ENCODE measurements around the gene GABRE.
"Not testable (repeated sequence)": the region's sequence is repeated elsewhere in the genome, so short reads cannot be mapped to it uniquely, and the experiment has no call there.

Gene GABRE

DNA sequence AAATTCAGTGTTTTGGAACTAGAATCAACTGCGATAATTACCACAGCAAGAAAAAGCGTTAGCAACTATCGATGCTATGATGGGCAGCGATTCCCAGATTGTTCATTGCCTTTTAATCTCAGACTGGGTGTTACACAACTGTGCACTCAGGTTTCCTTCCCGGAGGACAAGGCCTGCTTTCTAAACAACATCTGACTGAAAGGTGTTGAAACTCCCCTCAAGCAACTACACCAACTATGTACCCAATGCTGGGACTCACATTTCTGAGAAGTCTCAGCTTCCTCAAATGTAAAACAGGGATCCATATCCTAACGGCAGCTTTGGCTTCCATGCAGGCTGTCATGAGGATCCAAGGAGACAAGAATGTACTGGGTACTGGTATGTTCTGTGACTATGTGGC lies 8.2 kb downstream of the GABRE start:
- DNase-seq (ENCODE audit: low read depth): no peak

DNA sequence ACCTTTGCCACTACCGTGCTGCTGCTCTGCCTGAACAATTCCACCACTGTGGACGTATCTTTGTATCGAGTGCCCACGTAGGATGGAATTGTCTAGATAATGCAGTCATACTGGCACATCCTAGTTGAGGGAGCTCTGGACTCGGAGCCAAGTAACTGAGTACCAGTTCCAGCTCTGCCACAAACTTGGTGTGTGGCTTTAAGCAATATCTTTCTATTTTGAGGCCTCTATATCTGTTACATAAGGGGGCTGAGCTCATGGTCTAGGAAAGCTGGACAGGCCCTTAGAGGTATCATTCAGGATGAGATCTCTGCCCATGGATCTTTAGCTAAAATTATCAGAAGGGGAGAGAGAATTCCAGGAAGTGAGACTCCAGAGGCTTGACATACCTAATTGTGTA lies 12.4 kb downstream of the GABRE start:
- DNase-seq (ENCODE audit: low read depth): no peak

DNA sequence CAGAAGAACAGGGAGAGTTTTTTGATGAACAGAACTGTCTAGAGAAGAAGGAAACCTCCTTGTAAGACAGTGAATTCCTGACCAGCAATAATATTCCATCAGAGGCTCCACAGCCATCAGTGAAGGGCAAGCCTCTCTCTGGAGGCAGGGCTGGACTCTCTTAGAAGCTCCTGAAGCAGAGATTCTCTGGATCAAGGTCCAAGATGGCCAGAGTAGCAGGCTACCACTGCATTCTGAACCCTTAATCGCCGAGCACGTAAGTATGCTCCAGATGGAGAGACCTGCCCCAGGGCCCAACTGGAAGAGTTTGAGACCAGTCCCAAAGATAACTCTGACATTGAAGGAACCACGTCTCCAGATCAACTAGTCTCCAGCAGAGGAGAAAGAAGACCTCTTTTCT lies 16.4 kb downstream of the GABRE start:
- DNase-seq (ENCODE audit: low read depth): no peak

DNA sequence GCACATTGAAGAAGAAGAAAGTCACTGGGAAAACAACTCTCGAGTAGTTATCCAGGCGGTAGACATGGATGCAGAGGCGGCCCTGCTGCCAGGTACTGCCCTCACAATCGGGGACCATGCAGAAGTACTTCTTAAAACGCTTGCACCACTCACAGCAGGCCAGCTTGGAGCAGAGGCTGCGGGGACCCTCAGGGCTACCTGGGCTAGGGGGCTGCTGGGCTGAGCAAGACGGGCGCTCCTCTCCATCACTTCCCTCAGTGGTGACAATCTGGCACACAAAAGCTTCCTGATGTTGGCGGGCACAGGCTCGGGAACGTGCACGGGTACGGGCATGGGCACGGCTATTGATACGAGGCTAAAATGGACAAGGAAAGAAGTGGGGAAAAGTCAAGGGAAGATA lies 19.7 kb downstream of the GABRE start:
- DNase-seq (ENCODE audit: low read depth): no peak

DNA sequence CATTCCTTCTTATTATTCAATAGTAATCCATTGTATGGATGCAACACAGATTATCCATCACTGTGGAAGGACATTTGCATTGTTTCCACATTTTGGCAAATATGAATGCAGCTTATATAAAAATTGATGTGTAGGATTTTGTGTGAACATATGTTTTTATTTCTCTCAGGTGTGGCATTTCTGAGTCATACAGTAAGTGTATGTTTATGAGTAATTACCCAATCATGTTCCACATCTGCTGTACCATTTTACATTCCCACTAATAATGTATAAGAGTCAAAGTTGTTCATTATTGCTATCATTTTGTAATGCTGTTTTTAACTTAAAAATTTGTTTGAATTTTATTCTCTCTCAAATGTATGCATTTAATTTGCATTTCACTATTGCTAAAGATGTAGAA lies 36.3 kb downstream of the GABRE start:
- DNase-seq (ENCODE audit: low read depth): no peak

DNA sequence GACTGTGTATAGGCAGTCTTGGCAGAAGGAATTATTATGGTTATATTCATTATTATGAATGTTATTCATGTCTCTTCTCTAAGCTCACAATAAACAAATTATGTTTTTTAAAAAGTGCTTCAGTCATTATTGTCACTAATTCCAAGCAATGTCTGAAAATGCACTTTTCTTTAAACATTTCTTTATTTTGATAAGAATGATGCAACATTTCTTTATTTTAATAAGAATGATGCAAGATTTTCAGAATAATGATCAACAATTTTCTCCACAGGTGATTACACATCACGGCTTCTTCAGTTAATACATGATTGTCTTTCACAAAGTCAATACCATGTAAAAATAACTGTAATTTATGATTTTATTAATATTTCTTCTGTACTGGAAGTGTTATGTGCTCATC lies 39.1 kb downstream of the GABRE start:
- no peak for DNase-seq (ENCODE audit: low read depth)

DNA sequence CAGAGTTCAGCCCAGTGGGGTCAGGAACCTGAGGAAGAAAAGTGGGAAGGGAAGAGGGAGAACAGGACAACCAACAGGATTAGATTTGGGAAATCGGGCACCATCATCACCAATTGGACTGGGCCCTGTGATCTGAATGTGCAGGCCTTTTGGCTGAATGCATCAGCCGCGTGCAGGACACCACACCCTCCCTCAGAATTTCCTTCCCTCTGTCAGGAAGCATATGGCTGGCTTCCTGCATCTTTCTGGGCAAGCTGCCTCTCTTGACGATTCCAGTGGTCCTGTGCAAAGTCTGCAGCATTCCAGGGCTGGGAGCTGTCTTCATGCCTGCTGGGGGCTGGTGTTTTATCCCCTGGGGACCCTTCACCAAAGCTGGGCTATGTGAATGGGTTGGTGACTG lies 45.4 kb downstream of the GABRE start:
- DNase-seq (ENCODE audit: low read depth): no peak

DNA sequence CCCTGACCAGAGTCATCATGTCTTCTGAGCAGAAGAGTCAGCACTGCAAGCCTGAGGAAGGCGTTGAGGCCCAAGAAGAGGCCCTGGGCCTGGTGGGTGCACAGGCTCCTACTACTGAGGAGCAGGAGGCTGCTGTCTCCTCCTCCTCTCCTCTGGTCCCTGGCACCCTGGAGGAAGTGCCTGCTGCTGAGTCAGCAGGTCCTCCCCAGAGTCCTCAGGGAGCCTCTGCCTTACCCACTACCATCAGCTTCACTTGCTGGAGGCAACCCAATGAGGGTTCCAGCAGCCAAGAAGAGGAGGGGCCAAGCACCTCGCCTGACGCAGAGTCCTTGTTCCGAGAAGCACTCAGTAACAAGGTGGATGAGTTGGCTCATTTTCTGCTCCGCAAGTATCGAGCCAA lies 50.8 kb downstream of the GABRE start:
- no peak for DNase-seq (ENCODE audit: low read depth)

DNA sequence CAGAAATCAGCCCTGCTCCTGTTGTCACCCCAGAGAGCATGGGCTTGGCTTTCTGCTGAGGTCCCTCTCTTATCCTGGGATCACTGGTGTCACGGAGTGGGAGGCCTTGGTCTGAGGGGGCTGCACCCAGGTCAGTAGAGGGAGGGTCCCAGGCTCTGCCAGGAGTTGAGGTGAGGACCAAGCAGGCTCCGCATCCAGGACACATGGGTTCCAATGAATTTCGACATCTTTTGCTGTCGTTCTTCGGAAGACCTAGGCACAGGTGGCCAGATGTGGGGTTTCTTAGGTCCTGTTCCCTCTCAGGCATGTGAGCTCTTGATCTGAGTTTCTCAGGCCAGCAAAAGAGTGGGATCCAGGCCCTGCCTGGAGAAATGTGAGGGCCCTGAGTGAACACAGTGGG lies 51.8 kb downstream of the GABRE start:
- DNase-seq (ENCODE audit: low read depth): no peak

DNA sequence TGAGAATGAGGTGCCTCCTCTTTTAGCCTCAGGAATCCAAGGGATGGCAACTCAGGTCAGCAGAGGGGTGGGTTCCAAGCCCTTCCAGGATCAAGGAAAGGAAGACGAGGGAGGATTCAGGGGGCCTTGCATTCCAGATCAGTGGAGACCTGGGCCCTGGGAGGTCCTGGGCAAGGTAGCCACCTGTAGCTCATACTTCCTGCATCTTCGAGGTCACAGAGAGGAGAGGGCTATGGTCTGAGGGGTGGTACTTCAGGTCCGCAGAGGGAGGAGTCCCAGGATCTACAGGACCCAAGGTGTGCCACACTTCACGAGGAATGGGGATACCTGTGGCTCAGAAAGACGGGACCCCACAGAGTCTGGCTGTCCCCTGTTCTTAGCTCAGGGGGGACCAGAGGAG lies 52.6 kb downstream of the GABRE start:
- no peak for DNase-seq (ENCODE audit: low read depth)

DNA sequence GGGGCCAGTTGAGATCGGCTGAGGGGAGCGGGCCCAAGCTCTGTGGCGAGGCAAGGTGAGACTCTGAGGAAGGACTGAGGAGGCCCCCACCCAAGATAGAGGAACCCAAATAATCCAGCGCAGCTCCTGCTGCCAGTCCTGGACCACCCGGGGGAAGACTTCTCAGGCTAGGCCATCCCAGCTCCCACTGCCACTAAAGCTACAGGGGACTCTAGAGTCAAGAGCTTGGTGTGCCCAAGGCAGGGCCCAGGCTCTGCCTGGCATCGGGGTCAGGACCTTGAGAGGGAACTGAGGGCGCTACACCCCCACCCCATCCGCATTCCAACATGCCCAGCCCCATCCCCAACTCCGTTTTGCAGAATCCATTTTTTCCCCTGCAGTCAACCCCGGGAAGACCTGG lies 53.2 kb downstream of the GABRE start:
- no peak for DNase-seq (ENCODE audit: low read depth)

DNA sequence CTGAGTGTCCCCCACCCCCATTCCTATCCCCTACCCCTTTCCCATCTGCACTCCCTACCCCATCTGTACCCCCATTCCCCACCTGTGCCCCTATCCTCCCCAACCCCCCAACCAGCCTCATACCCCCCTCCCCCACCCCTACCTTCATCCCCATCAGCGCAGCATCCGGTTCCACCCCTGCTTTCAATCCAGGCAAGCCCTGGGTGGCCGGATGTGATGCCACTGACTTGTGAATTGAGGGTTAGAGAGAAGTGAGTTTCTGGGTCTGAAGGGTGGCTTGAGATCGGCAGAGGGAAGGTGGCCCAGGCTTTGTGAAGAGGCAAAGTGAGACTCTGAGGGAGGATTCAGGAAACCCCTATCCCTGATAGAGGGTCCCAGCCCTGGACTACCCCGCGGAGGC lies 53.9 kb downstream of the GABRE start:
- DNase-seq (ENCODE audit: low read depth): no peak

DNA sequence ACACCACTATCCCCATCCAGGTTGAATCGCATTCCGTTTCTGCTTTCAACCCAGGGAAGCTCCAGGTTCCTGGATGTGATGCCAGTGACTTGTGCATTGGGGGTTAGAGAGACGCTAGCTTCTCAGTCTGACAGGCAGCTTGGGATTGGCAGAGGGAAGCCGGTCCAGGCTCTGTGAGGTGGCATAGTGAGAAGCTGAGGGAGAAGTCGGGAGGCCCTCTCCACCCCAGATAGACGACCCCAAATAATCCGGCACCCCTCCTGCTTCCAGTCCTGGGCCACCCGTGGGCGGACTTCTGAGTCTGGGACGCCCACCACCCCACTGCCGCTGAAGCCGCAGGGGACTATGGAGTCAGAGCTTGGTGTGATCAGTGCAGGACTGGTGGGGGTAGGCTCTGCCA lies 54.4 kb downstream of the GABRE start:
- no peak for DNase-seq (ENCODE audit: low read depth)

DNA sequence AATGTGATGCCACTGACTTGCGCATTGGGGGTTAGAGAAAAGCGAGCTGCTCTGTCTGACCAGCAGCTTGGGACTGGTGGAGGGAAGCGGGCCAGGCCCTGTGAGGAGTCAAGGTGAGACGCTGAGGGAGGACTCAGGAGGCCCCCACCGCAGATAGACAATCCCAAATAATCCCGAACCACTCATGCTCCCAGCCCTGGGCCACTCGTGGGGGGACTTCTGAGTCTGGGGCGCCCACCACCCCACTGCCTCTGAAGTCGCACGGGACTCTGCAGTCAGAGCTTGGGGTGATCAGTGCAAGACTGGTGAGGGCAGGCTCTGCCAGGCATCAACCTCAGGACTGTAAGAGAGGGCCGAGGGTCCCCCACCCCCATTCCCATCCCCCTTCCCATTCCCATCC lies 54.9 kb downstream of the GABRE start:
- DNase-seq (ENCODE audit: low read depth): no peak

DNA sequence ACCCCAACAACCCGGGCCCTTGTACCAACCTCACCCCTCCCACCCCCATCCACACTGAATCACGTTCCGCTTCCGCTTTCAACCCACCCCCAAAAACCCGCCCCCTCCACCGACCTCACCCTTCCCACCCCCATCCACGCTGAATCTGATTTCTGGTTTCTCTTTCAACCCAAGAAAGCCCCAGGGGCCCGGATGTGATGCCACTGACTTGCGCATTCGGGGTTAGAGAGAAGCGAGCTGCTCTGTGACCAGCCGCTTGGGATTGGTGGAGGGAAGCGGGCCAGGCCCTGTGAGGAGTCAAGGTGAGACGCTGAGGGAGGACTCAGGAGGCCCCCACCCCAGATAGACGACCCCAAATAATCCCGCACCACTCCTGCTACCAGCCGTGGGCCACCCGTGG lies 55.7 kb downstream of the GABRE start:
- DNase-seq (ENCODE audit: low read depth): not testable (repeated sequence)

DNA sequence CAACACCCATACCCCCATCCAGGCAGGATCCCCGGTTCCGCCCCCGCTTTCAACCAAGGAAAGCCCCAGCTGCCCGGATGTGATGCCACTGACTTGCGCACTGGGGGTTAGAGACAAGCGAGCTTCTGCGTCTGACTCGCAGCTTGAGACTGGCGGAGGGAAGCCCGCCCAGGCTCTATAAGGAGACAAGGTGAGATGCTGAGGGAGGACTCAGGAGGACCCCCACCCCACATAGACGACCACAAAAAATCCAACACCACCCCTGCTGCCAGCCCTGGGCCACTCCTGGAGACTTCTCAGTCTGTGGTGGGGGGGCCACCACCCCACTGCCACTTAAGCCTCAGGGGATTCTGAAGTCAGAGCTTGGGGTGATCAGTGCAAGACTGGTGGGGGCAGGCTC lies 61.7 kb downstream of the GABRE start, which contains the start of gene MAGEA4:
Gene MAGEA4, plus strand, starts transcription at position 110 of the 400 bp plus-strand sequence. CDS start 10,776 bp downstream, outside the sequence.
- DNase-seq (ENCODE audit: low read depth): no peak

DNA sequence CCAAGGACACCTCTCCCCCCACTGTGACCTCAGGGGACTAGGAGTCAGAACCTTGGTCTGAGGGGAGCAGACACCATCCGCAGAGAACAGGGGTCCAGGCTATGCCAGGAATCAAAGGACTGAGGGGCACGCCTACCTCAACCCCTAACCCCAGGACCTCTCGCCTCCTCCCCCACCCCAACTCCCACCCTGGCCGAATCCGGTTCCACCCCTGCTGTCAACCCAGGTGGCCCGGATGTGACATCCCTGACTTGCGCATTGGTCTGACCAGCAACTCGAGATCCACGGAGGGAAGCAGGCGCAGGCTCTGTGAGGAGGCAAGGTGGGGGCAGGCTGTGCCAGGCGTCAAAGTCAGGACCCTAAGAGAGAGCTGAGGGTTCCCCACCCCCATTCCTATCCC lies 62.3 kb downstream of the GABRE start:
- no peak for DNase-seq (ENCODE audit: low read depth)

DNA sequence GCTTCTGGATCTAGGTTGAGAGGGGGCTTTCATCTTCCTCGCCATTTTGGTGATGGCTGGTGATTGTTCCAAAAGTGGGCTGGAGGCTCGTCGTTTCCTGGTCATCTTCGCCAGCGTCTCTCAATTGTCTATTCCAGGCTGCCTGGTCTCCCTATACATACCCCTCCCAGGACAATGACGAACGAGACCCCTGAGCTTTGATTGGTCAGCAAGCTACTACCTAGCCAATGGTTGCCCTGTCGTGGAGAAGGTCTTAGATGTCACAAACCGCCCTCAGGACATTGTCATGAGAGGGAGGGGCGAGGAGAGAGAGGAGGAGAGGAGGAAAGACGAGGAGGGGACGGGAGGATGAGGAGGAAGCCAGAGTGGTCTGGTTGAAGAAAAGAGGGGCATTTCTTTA lies 69.5 kb downstream of the GABRE start:
- DNase-seq (ENCODE audit: low read depth): no peak

Measured in stimulated activated CD8-positive, alpha-beta memory T cell treated with anti-CD3 and anti-CD28 coated beads, Interleukin-7, amount 100 ng/mL, for 24 hours (primary cell).